Measurements from ENCODE around the gene SLCO4A1. TPM values are rescaled to one million over a fixed set of nuclear protein-coding genes. Genes with fewer than 3 reads are reported as not detected.

Gene SLCO4A1
- total RNA-seq, 4 donors from 2014 or later: 15.9 to 20.2 (median 19.2) TPM

DNA sequence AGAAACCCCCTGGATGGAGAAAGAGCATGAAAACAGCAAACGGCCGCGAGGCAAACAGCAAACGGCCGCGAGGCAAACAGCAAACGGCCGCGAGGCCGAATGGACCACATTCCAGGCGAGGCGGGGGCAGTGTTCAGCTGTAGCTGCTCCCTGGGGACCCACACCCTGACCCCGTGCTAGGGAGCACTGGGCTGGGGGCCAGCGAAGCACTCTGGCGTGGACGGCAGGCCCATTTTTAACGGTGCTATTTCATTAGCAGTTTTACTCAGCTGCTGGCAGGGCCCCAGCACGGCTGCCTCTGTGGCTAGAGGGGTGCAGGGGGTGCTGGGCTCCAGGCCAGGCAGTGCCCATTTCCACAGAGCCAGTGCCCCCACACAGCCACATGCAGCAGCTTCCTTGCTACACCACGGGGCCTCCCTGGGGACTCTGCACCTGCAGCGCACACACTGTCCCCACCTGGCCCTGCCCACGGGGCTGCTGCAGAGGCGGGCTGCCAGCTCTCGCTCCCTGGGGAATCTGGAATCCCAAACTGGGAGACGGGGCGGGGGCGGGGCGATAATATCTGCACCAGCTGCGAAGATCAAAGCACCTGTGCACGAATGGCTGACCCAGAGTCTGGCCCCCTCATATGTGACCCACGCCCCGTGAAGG lies 35.6 kb upstream of the SLCO4A1 start:
- Histone ChIP-seq H3K4me3 (no peak overlapping the region), H3K9me3 (peaks cover 0 to 7% (median 0%) of the 10 kb centered on the region in 3 donors), H3K36me3 (no peaks in the 10 kb centered on the region), H3K4me1 (peaks cover 0 to 38% (median 11%) of the 10 kb centered on the region in 3 donors), H3K27me3 (peaks cover 73% of the 10 kb centered on the region), H3K27ac (no peak overlapping the region)
- WGBS, 2 donors (ENCODE audit: low coverage in 1 of 2): 20 to 46% methylated on average over 8 to 12 of the region's 31 CpGs
- peak; percentile 37 for ATAC-seq
- TF ChIP-seq POLR2AphosphoS5 (IDR thresholded peaks at IDR 0.05) (peak; percentile 24), EP300 (IDR thresholded peaks at IDR 0.05) (no peak), POLR2A (IDR thresholded peaks at IDR 0.05) (no peak)
- TF ChIP-seq, protein P1, sequence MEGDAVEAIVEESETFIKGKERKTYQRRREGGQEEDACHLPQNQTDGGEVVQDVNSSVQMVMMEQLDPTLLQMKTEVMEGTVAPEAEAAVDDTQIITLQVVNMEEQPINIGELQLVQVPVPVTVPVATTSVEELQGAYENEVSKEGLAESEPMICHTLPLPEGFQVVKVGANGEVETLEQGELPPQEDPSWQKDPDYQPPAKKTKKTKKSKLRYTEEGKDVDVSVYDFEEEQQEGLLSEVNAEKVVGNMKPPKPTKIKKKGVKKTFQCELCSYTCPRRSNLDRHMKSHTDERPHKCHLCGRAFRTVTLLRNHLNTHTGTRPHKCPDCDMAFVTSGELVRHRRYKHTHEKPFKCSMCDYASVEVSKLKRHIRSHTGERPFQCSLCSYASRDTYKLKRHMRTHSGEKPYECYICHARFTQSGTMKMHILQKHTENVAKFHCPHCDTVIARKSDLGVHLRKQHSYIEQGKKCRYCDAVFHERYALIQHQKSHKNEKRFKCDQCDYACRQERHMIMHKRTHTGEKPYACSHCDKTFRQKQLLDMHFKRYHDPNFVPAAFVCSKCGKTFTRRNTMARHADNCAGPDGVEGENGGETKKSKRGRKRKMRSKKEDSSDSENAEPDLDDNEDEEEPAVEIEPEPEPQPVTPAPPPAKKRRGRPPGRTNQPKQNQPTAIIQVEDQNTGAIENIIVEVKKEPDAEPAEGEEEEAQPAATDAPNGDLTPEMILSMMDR (IDR thresholded peaks at IDR 0.05): no peak

DNA sequence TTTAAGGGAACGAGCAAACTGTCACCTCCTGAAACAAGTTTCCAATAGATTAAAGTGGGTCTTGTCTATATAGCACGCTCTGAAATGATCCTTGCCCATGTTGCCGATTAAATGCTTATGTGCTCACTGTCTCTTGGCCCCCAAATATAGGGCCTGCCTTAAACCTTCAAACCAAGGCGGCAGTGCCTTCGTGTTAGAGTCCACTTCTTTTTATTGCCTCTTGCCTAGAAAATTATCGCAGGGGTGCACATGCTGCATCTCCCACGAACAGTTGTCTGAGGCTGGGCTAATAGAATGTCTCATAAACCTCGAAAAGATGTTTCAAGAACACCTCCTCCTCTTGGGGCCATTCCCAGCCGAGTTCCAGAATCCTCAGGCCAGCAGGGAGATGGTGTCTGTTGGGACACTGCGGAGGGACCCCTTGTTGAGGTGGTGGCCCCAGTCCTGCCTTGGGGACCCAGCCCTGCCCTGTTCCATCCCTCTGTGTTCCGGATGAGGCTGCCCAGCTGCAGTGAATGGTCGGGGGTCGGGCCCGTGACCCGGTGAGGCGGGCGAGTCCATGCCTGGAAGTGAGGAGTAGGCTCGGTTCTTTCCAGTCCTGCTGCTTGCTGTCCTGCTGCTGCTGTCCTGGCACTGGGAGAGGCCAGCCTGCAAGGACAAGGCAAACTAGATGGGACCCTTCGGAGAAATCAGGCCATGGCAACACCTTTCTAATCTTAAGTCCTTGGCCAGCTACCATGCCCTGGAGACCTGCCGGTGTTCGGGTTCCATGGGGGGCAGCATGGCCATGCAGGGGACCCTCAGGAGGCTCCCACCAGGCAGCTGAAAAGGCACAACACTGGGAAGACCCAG lies 34.7 kb upstream of the SLCO4A1 start:
- H3K36me3 ChIP-seq: no peaks in the 10 kb centered on the region
- peaks cover 63% of the 10 kb centered on the region for H3K27me3 ChIP-seq
- ATAC-seq: no peak
- peaks cover 0 to 7% (median 0%) of the 10 kb centered on the region in 3 donors for H3K9me3 ChIP-seq
- no peak overlapping the region for H3K27ac ChIP-seq
- H3K4me1 ChIP-seq: peaks cover 0 to 38% (median 11%) of the 10 kb centered on the region in 3 donors
- TF ChIP-seq POLR2AphosphoS5 (IDR thresholded peaks at IDR 0.05) (no peak), EP300 (IDR thresholded peaks at IDR 0.05) (no peak), POLR2A (IDR thresholded peaks at IDR 0.05) (no peak)
- TF ChIP-seq, protein P1 (IDR thresholded peaks at IDR 0.05): no peak
- H3K4me3 ChIP-seq: no peak overlapping the region
- 88 to 91% methylated on average over 7 of the region's 21 CpGs for WGBS, 2 donors (ENCODE audit: low coverage in 1 of 2)

DNA sequence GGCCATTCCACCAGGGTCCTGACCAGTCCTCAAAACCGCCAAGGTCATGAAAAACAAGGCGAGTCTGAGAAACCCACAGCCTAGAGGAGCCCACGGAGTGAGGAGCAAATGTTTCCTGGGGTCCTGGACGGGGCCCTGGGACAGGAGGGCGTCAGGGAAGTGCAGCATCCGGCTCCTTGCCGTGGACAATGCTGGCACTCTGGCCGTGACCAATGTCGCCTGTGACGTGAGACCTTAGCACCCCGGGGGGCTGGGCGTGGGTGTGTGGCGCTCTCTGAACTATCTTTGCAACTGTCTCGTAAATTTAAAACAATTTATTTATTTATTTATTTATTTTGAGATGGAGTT lies 34.1 kb upstream of the SLCO4A1 start:
- ATAC-seq: no peak
- Histone ChIP-seq H3K4me1 (peaks cover 0 to 32% (median 8%) of the 10 kb centered on the region in 3 donors), H3K27me3 (peaks cover 57% of the 10 kb centered on the region), H3K27ac (no peak overlapping the region), H3K9me3 (peaks cover 0 to 7% (median 0%) of the 10 kb centered on the region in 3 donors), H3K4me3 (no peak overlapping the region), H3K36me3 (no peaks in the 10 kb centered on the region)
- TF ChIP-seq POLR2A (IDR thresholded peaks at IDR 0.05) (no peak), POLR2AphosphoS5 (IDR thresholded peaks at IDR 0.05) (no peak), EP300 (IDR thresholded peaks at IDR 0.05) (no peak)
- TF ChIP-seq, protein P1 (IDR thresholded peaks at IDR 0.05): no peak
- 94 to 95% methylated on average over 13 of the region's 14 CpGs for WGBS, 2 donors (ENCODE audit: low coverage in 1 of 2)

DNA sequence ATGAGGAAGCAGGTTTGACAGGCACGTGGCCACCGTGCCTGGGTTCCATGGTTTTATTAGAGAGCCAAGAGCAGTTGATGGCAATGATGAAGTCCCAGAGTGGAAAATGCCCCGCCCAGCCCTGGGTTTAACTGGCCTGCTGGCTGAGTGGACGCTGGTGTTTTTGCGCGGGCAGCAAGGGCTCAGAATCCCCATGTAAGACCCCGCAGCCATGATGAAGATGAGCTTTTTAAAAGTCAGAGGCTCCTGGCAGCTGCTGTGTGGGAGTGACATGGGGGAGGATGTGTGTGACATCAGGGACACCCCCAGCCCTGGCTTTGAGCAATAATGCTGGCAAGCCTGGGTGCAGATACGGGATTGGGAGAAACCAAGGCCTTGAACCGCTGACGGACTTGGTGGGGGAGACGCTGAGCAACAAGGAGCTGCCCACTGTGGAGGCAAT lies 33.0 kb upstream of the SLCO4A1 start:
- H3K36me3 ChIP-seq: no peaks in the 10 kb centered on the region
- H3K4me3 ChIP-seq: no peak overlapping the region
- ATAC-seq: no peak
- H3K27ac ChIP-seq: no peak overlapping the region
- 87 to 88% methylated on average over 3 to 7 of the region's 11 CpGs for WGBS, 2 donors (ENCODE audit: low coverage in 1 of 2)
- H3K9me3 ChIP-seq: peaks cover 0 to 7% (median 0%) of the 10 kb centered on the region in 3 donors
- peaks cover 46% of the 10 kb centered on the region for H3K27me3 ChIP-seq
- H3K4me1 ChIP-seq: peaks cover 0 to 21% (median 6%) of the 10 kb centered on the region in 3 donors
- TF ChIP-seq, protein P1 (IDR thresholded peaks at IDR 0.05): no peak
- TF ChIP-seq POLR2AphosphoS5 (IDR thresholded peaks at IDR 0.05) (no peak), POLR2A (IDR thresholded peaks at IDR 0.05) (no peak), EP300 (IDR thresholded peaks at IDR 0.05) (no peak)
